Measurements from ENCODE around the gene SLC39A6. TPM values are rescaled to one million over a fixed set of nuclear protein-coding genes. Genes with fewer than 3 reads are reported as not detected.
A peak's percentile ranks its signal among the peaks of the same experiment; 100 is the strongest.
"Not testable (repeated sequence)": the region's sequence is repeated elsewhere in the genome, so short reads cannot be mapped to it uniquely, and the experiment has no call there.

The SLC39A6 gene
- total RNA-seq, 1 experiment from 2014 or later, result 50.6 TPM

- not testable (repeated sequence) for DNase-seq; H3K27ac ChIP-seq; H3K9me3 ChIP-seq (replicated peaks); H3K36me3 ChIP-seq; H3K27me3 ChIP-seq; H3K4me1 ChIP-seq; H3K4me3 ChIP-seq
Observed at GRCh38 chr18:36072406-36072805, 56.7 kb downstream of the SLC39A6 start.

GRCh38 chr18:36067055-36067957 lies 61.8 kb downstream of the SLC39A6 start, which contains the start of gene RPRD1A:
TSS of gene RPRD1A (minus strand) at chr18:36067559. CDS start at chr18:36067404, 155 bp downstream.
- DNase-seq, result peak; percentile 91 to 92
- H3K36me3 ChIP-seq, result no peaks in the 10 kb centered on the region
- no peaks in the 10 kb centered on the region for H3K9me3 ChIP-seq (replicated peaks)
- peak within 1 kb of the TSS; percentile 90 for H3K4me3 ChIP-seq
- H3K27ac ChIP-seq, result peak within 1 kb of the TSS; percentile 80
- no peaks in the 10 kb centered on the region for H3K4me1 ChIP-seq
- H3K27me3 ChIP-seq, result no peaks in the 10 kb centered on the region

GRCh38 chr18:36066686-36067054 lies 62.5 kb downstream of the SLC39A6 start:
- no peaks in the 10 kb centered on the region for H3K9me3 ChIP-seq (replicated peaks)
- H3K27me3 ChIP-seq, result no peaks in the 10 kb centered on the region
- peak overlapping the region; percentile 80 for H3K27ac ChIP-seq
- no peaks in the 10 kb centered on the region for H3K4me1 ChIP-seq
- DNase-seq, result no peak
- peak overlapping the region; percentile 90 for H3K4me3 ChIP-seq
- H3K36me3 ChIP-seq, result no peaks in the 10 kb centered on the region

GRCh38 chr18:36066001-36066400 lies 63.1 kb downstream of the SLC39A6 start:
- Histone ChIP-seq H3K27me3 (no peaks in the 10 kb centered on the region), H3K9me3 (replicated peaks) (no peaks in the 10 kb centered on the region), H3K4me3 (peak overlapping the region; percentile 90), H3K4me1 (no peaks in the 10 kb centered on the region), H3K36me3 (no peaks in the 10 kb centered on the region), H3K27ac (no peak overlapping the region)
- DNase-seq, result no peak

GRCh38 chr18:36064809-36065079 lies 64.4 kb downstream of the SLC39A6 start:
- not testable (repeated sequence) for DNase-seq; H3K4me1 ChIP-seq; H3K36me3 ChIP-seq; H3K4me3 ChIP-seq; H3K27me3 ChIP-seq; H3K9me3 ChIP-seq (replicated peaks); H3K27ac ChIP-seq

GRCh38 chr18:36064027-36064808 lies 64.9 kb downstream of the SLC39A6 start:
- H3K36me3 ChIP-seq, result no peaks in the 10 kb centered on the region
- H3K4me3 ChIP-seq, result no peak overlapping the region
- H3K27ac ChIP-seq, result no peak overlapping the region
- no peaks in the 10 kb centered on the region for H3K27me3 ChIP-seq
- no peak for DNase-seq
- H3K9me3 ChIP-seq (replicated peaks), result no peaks in the 10 kb centered on the region
- H3K4me1 ChIP-seq, result no peaks in the 10 kb centered on the region

- no peak for DNase-seq
- Histone ChIP-seq H3K4me3 (no peak overlapping the region), H3K27me3 (no peaks in the 10 kb centered on the region), H3K4me1 (no peaks in the 10 kb centered on the region), H3K27ac (no peak overlapping the region), H3K9me3 (replicated peaks) (no peaks in the 10 kb centered on the region), H3K36me3 (no peaks in the 10 kb centered on the region)
Observed at GRCh38 chr18:36058674-36059073, 70.5 kb downstream of the SLC39A6 start.

Other genes with a start within 250 kb of the SLC39A6 start
- 29.0 and 37.0 TPM in 2 replicates for gene RPRD1A, start 61.8 kb downstream of the SLC39A6 start, total RNA-seq (2014; rRNA removed; shearing (Covaris generic))
- gene ELP2, start 559 bp upstream of the SLC39A6 start, total RNA-seq (2014; rRNA removed; shearing (Covaris generic)), result 53.8 and 72.2 TPM in 2 replicates
- gene MOCOS, start 58.2 kb upstream of the SLC39A6 start, total RNA-seq (2014; rRNA removed; shearing (Covaris generic)), result 0.05 TPM in 1 of 2 replicates, not detected in the other
- 0.10 and 0.15 TPM in 2 replicates for gene FHOD3, start 168.4 kb upstream of the SLC39A6 start, total RNA-seq (2014; rRNA removed; shearing (Covaris generic))

Measured in SJCRH30 (cell line).